Dedifferentiated amniotic fluid mesenchymal stem cell (primary cell): Measurements from ENCODE around the gene DUSP11.
A peak's percentile ranks its signal among the peaks of the same experiment; 100 is the strongest.
"Not testable (repeated sequence)": the region's sequence is repeated elsewhere in the genome, so short reads cannot be mapped to it uniquely, and the experiment has no call there.

ENCODE experiments used
- DNase-seq: peaks from one replicate; pipeline ENCODE4 v3.0.0-alpha.2; 2016; ENCODE audit errors: extremely low spot score

Gene DUSP11

GRCh38 chr2:73779467-73780236 lies at the start of gene DUSP11:
TSS of gene DUSP11 (minus strand) at chr2:73780103. CDS start at chr2:73779974, 129 bp downstream.
- peak; percentile 94 for DNase-seq

DNA sequence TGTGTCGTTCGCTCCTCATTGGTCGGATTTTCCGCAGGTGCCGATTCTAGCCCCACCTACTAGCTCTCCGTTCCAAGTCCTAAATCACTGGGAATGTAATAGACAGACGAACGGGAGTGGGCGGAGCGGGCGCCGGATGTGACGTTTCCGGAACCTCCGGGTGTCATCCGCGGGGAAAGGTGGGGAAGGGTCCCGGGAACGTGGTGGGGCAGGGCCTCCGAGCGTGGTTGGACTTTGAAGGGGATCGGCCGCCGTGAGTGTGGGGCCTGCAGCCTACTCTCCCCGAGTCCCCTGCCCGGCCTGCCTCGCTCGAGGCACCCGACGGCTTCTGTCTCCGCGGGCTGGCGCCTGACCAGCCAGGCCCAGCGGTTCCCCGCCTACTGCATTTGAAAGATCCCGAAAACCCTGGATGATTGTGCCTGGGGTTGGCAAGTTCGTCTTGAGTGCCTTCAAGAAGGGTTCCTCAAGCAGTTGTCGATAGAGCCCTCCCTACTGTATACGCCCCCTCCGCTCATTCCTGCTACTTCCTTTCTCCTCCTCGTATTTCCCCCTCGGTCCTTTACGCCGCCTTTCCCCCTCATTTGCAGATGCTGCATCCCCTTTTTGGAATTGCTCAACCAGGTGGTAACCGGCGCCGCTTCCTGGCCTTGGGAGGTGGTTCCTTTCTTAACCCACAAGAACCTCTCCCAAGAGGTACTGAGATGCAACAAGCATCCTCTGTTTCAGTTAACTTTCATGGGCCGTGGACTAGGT lies 49.1 kb upstream of the DUSP11 start, which contains the start of gene STAMBP:
STAMBP (plus strand) TSS at position 144 of the 753 bp plus-strand sequence. CDS start 1,896 bp downstream, outside the sequence.
- peak; percentile 98 for DNase-seq

- no peak for DNase-seq
Observed at GRCh38 chr2:73828389-73828817, 48.5 kb upstream of the DUSP11 start.

GRCh38 chr2:73827660-73828388 lies 47.9 kb upstream of the DUSP11 start:
- DNase-seq = no peak

- no peak for DNase-seq
Observed at GRCh38 chr2:73827018-73827417, 47.1 kb upstream of the DUSP11 start.

GRCh38 chr2:73825408-73825807 lies 45.5 kb upstream of the DUSP11 start:
- DNase-seq = no peak

DNA sequence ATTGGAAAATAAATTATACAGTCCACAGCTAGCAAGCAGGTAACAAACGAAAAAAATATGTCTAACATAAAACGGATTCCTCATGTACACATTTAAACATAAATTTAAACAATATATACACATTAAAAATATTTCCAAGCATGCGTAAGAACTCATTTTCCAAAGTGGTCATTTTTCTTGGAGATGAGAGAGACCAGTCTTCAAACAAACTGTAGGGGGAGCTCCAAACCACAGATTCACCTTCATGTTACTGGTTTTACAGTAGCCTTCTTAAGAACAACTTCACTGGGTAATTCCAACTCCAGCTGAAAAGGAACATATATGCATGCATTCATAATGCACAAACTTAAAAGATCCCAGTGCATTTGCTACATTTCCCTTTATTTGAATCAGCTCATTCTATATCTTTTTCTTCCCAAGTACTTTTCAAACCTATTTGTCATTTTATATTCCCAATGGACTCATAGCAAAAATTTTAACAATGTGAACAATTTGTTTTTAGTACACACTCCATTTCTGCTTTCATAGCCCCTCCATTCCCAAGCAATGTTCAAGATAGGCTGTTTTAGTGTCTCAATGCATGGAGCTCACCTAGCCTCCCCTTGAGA lies 44.1 kb upstream of the DUSP11 start:
- DNase-seq = peak; percentile 76

DNA sequence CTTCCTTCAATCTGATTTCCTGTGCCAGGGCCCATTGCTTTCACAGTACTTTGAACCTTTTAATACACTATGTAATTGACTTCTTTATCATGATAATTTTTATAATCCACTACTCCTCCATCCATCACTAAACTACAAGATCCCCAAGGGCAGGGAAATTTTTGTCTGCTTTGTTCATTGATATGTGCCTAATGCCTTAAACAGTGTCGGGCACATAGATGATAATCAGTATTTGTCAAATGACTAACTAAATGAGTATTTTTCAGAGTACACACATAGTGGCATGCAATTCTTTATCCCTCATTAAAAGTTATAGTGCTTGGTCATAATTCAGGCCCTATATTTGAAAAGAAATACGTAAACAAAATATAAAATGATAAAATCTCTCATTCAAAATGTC lies 43.5 kb upstream of the DUSP11 start:
- no peak for DNase-seq

GRCh38 chr2:73822991-73823390 lies 43.1 kb upstream of the DUSP11 start:
- no peak for DNase-seq

GRCh38 chr2:73822276-73822675 lies 42.4 kb upstream of the DUSP11 start:
- DNase-seq = no peak

DNA sequence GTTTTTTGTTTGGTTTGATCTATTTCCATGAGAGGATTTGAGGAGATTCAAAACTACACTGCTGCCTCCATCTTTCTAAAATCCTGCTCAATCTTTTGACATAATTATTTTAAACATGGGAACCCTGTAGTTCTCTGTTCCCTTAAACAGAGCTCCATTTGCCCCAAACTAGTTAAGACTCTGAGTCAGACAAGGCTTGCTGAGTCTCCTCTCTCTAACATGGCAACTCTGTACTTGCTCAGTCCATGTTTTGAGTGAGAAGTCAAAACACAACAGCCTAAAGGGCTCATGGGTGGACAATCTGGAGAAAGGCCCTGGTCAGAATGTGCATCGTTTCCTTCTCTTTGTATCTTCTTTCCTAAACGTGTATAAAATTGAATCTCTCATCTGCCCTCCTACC lies 41.8 kb upstream of the DUSP11 start:
- no peak for DNase-seq

- no peak for DNase-seq
Observed at GRCh38 chr2:73821227-73821626, 41.3 kb upstream of the DUSP11 start.

DNA sequence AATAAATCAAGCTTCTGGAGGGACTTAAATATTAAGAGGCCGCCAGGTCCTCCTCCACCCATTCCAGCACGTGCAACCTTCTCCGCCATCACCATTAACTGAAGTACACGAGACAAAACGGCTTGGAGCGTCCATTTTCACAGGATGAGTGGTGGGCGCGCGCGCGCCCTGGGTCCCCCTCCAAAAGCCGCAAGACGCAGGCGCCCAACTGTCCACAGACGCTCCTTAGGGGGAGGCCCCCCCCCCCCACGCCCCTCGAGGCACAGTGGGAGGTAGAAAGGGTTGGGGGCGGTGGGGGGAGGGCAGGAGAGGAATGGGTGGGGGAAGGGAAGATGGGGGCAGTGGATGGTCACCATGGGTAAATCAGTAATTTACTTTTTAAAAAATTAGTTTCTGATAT lies 38.4 kb upstream of the DUSP11 start:
- DNase-seq = no peak

GRCh38 chr2:73812635-73813034 lies 32.7 kb upstream of the DUSP11 start:
- DNase-seq = no peak

GRCh38 chr2:73811878-73812277 lies 32.0 kb upstream of the DUSP11 start:
- DNase-seq = no peak

DNA sequence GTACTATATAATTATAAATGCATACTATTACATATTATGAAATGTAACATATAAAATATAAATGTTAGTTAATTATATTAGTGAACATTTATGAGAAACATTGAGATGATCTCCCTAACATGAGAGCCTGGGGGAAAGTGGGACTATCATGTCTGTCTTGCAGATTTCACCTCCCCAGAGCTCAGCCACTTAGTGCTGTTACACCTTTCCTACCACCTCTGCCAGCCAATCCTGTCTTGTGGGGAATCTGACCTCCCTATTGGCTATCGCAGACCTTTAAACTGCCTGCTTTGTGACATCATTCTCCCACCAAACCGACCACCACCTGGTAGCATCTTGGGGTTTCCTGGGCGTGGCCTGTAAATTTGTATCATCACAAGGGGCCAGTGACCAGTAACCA lies 4.0 kb upstream of the DUSP11 start, which contains the start of gene C2orf78:
C2orf78 (plus strand) TSS at position 301 of the 400 bp plus-strand sequence. CDS start 127 bp downstream, outside the sequence.
- DNase-seq = not testable (repeated sequence)

GRCh38 chr2:73783402-73783801 lies 3.5 kb upstream of the DUSP11 start:
- DNase-seq = not testable (repeated sequence)

- DNase-seq = no peak
Observed at GRCh38 chr2:73780237-73780582, 307 bp upstream of the DUSP11 start.

DNA sequence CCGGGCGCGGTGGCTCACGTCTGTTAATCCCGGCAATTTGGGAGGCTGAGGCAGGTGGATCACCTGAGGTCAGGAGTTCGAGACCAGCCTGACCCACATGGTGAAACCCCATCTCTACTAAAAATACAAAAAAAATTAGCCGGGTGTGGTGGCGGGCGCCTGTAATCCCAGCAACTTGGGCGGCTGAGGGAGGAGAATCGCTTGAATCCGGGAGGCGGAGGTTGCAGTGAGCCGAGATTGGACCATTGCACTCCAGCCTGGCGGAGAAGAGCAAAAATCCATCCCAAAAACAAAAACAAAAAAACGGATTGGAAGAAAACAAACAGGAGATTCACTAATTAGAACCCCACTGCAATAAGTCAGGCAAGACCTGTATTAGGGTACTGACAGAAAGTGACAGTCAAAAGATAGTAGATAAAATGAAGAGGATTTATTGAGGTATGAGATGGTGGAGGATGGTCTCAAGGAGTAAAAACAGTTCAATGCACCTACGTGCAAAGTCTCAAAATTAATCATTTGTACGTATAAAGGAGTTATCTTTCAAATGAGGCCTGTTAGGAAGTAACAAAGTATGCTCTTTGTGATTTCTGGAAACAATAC lies 936 bp downstream of the DUSP11 start:
- DNase-seq = not testable (repeated sequence)

DNA sequence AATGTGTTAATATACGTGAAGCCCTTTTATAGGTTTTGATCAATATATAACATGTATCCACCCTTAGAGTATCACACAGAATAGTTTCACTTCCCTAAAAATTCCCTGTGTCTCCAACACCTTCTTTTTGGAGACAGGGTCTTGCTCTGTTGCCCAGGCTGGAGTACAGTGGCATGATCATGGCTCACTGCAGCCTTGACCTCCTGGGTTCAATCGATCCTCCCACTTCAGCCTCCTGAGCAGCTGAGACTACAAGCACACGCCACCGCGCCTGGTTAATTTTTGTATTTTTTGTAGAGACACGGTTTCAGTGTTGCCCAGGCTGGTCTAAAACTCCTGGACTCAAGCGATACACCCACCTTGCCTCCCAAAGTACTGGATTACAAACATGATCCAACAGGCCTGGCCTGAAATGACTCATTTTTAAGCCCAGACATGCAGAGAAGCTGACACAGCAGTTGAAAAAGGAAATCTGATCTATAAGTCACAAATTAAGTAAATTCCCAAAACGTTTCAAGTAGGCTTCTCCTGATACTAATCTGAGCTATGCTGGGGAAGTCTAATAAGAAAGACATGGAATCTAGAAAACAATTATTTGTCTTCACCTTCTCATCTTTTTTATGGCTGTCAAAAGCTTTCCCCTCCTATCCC lies 2.9 kb downstream of the DUSP11 start:
- DNase-seq = peak; percentile 20

- DNase-seq = no peak
Observed at GRCh38 chr2:73776381-73776780, 3.5 kb downstream of the DUSP11 start.
